22Rv1 (cell line): ENCODE results near the gene DGKG.

Source experiments
- CTCF ChIP-seq: fragments of 450-650 bp; IDR thresholded peaks from 2 replicates; pipeline ENCODE4 v1.5.1; 2017; ENCODE audit warnings: mild to moderate bottlenecking
- ZFX ChIP-seq: fragments of 450-650 bp; IDR thresholded peaks from 2 replicates; pipeline ENCODE4 v1.6.1; 2017; ENCODE audit warnings: antibody characterized with exemption, borderline replicate concordance

- no peak for TF ChIP-seq CTCF
- TF ChIP-seq ZFX = no peak
Observed at GRCh38 chr3:186303965-186304364, 58.1 kb downstream of the DGKG start.
